ENCODE measurements around the gene RABGAP1L. TPM values are rescaled to one million over a fixed set of nuclear protein-coding genes. Genes with fewer than 3 reads are reported as not detected.
"Not testable (repeated sequence)": the region's sequence is repeated elsewhere in the genome, so short reads cannot be mapped to it uniquely, and the experiment has no call there.

The RABGAP1L gene
- total RNA-seq, 1 donor: 28.3 TPM

GRCh38 chr1:174232761-174233160 is 73.4 kb downstream of the RABGAP1L start:
- peak in 1 of 3 donors; percentile 18 for DNase-seq (ENCODE audit: low read depth in 2 of 3, low spot score in 2 of 3)

- DNase-seq (ENCODE audit: low read depth in 2 of 3, low spot score in 2 of 3): not testable (repeated sequence)
These were observed 79.7 kb downstream of the RABGAP1L start for GRCh38 chr1:174238845-174239501.

DNA sequence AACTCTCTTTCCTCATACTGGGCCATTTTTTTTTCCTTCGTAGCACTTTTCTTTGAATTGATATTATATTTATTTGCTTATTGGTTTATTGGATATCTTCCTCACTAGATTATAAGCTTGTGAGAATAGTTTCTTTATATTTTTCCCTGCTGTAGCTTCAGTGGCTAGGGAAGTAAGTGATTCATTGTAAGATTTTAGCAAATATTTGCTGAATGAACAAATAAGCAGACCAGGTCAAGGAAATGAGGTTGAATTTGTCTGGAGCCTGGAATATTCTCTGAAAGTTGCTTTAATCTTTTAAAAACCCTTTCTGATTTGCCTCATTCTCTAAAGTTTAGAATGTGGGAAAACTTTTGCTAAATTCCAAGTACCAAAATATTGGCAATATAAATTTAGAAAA is 80.2 kb downstream of the RABGAP1L start:
- DNase-seq (ENCODE audit: low read depth in 2 of 3, low spot score in 2 of 3): no peak

DNA sequence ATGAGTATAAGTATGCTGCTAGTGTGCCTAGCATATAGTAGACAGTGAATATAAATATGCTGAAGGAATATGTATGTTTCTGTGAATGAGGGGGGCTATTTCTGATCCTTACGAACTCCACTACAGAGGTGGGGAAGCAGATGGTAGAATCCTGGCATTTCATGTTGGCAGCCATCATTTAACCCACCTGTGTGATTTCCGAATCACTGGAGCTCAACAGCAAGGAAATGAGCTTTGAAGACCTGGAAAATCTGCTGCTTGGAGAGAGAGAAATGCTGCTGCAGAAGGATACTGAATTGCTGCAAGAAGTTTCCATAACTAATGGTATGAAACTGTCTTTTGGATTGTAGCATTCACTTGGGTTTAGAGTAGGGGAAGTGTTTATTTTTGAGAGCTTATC is 83.5 kb downstream of the RABGAP1L start:
- DNase-seq (ENCODE audit: low read depth in 2 of 3, low spot score in 2 of 3): no peak

DNA sequence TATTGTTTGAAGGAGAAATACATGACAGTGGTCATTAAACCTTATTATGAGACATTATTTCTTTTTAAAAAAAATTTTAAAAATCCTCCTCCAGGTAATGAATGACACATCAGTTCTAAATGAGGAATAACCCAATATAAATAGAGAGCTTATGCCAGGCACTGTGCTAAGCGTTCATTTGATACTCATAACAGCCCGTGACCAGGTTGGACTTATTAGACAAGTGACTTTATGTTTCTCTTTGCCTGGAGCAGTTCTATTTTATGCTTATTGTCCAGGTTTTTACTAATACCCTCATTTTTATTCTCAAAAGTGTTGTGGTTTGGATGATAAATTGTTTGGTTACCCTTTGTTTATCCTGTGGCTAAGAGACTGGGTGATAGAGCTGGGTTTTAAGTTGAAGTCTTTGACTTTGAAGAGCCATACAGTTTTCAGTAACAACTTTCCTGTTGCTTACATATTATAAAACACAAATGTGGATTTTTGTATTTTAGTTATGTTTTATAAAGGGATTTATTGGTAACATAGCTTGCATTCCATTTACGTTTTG is 84.2 kb downstream of the RABGAP1L start:
- DNase-seq (ENCODE audit: low read depth in 2 of 3, low spot score in 2 of 3): no peak

GRCh38 chr1:174244017-174244416 is 84.7 kb downstream of the RABGAP1L start:
- no peak for DNase-seq (ENCODE audit: low read depth in 2 of 3, low spot score in 2 of 3)

DNA sequence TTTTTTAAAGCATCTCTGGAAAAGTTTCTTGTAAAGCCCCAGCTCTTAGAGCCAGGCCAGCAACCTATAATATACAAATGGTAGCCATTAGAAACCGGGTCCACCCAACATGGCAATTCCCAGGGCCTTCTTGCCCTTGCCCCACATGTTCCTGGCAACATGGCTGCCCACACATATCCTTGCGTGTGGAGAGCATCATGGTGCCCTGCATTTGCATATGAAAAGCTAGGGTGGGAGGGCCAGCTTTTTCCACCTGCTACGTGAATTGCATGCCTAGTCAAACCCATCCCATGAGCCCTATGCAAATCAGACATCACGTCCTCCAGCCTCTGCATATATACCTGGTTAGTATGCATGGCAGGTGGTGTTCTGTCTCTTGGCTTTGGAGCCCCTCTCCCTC is 88.2 kb downstream of the RABGAP1L start:
- no peak for DNase-seq (ENCODE audit: low read depth in 2 of 3, low spot score in 2 of 3)

- no peak for DNase-seq (ENCODE audit: low read depth in 2 of 3, low spot score in 2 of 3)
These were observed 88.7 kb downstream of the RABGAP1L start for GRCh38 chr1:174248041-174248440.

- DNase-seq (ENCODE audit: low read depth in 2 of 3, low spot score in 2 of 3): not testable (repeated sequence)
These were observed 97.1 kb downstream of the RABGAP1L start for GRCh38 chr1:174256386-174256785.

DNA sequence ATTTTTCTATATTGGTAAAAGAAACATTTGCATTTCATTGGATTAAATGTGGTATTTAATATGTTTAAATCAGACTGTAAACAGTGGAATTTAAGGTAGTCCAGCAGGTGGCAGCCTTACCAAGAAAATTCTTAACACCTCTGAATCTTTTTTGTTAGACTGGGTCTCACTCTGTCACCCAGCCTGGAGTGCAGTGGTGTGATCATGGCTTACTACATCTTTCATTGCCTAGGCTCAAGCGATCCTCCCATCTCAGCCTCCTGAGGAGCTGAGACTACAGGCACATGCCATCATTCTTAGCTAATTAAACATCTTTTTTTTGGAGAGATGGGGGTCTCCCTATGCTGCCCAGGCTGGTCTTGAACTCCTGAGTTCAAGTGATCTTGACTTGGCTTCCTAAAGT is 98.8 kb downstream of the RABGAP1L start:
- DNase-seq (ENCODE audit: low read depth in 2 of 3, low spot score in 2 of 3): peak in 2 of 3 donors; percentile 33 to 76

DNA sequence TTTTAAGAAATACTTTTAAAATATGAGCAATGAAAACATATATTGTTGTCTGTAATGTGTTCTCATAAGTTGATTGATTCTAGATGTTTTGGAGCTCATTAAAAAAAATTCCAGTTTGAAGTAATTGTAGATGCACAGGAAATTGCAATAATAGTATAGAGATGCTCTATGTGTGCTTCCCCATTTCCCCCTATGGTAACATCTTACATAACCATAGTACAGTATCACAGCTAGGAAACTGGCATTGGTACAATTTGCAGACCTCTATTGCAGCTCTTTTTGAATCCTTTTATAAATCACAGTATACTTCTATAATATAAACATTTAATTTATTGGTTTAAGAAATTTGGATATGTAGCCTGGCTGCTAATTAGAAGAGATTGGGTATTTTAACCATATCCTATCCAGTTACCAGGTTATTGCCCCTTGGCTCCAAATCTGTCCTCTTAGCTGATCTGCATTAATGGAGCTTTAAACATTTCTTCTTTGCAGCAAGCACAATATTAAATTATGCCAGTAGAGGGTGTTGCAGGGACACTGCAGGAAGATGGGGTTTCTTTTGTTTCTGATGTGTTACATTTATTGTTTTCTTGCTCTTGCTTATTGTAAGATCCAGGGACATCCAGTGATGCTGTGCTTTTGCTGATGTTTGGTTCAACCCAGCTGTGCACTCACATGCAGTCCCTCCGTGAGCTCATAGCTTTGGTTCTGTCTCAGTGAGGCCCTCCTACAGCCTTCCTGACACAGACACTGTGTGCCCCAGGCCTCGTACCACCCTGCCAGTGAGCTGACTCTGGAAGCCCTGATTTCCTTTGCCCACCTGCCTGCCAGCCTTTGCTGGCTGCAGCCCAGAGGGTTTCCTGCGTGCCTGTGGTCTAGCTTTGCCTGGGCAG is 103.3 kb downstream of the RABGAP1L start:
- peak in 2 of 3 donors; percentile 26 to 65 for DNase-seq (ENCODE audit: low read depth in 2 of 3, low spot score in 2 of 3)

DNA sequence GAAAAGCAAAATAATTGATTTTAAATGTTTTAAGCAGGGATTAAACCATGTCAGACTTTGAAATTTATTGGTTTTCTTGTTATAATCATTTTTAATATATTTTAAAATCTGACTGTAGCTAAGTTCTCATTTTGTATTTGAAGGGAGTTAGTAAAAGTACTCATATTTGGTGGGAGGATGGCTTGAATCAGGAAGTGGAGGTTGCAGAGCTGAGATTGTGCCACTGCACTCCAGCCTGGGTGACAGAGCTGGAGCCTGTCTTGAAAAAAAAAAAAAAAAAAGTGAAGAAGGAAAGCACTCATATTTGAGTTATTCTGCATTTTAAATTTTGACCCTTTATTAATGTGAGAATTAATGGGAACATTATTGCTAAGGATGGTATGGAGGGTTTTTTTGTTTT is 106.0 kb downstream of the RABGAP1L start:
- no peak for DNase-seq (ENCODE audit: low read depth in 2 of 3, low spot score in 2 of 3)

- no peak for DNase-seq (ENCODE audit: low read depth in 2 of 3, low spot score in 2 of 3)
These were observed 107.2 kb downstream of the RABGAP1L start for GRCh38 chr1:174266476-174266875.

DNA sequence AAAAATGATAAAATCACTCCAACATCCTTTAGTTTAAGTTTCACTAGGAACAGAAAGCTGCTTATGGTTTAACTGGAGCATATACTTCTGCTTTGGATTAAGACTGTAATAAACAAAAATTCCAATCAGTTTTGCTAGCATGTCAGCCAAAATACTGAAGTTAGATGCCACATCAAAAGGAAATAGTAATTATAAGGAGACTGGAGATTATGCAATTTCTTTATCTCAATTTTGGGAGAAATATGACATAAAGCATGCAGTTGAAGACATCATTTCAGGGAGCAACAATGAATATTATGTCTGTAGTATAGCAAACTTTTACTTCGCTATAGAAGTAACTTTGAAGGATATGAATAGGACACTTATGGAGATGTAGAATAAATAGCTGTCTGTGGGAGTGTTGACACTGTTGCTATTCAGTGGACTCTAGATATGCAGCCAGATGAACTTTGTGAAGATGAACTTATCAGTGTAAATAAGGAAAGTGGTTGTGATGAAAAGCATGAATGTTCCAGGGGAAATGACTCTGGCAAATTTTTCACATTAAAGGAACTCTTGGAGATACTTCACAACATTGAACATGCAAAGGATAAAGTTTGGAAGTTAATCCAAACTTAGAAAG is 107.8 kb downstream of the RABGAP1L start:
- no peak for DNase-seq (ENCODE audit: low read depth in 2 of 3, low spot score in 2 of 3)

DNA sequence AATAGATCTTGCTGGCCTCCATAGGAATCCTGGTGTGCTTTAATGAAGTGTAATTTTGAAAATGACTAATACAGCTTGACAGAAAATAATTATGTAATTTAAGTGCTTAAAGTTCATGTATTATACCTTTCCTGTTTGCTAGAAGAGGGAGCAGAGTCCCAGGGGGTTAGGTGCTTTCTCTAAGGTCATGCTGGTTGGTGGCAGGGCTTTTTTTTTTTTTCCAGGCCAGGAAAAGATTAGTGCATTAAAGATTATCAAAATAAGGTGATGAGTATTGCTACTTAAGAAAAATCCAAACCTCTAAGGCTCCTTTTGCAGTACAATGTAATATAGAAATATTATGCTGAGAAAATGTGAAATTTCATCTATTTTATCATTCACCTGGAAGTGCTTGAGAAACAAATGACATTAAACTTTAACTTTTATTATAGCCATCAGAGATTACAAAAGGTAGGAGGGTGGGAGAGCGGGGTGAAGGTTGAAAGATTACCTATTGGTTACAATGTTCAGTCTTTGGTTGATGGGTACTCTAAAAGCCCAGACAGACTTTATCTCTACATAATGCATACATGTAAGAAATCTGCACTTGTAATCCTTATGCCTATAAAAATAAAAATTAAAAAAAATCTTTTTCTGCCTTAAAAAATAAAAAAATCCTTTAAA is 110.8 kb downstream of the RABGAP1L start:
- DNase-seq (ENCODE audit: low read depth in 2 of 3, low spot score in 2 of 3): no peak

DNA sequence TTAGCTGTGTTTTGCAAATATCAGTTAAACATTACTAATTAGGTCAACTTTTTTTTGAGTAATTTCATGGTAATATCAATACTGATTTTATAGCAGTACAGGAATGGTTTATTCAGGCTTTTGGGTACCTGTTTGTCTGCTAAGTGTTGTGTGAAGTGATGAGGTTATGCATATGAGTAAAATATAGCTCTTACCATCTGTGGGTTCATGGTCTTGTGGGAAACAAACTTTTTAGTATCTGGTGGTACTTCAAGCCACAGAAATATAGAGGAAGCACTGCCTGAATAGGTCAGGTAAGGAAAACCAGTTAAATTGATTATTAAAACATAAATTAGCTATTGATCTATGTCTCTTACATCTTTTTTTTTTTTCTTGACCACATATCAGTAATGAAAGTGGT is 113.9 kb downstream of the RABGAP1L start:
- no peak for DNase-seq (ENCODE audit: low read depth in 2 of 3, low spot score in 2 of 3)

GRCh38 chr1:174273776-174274175 is 114.5 kb downstream of the RABGAP1L start:
- no peak for DNase-seq (ENCODE audit: low read depth in 2 of 3, low spot score in 2 of 3)

DNA sequence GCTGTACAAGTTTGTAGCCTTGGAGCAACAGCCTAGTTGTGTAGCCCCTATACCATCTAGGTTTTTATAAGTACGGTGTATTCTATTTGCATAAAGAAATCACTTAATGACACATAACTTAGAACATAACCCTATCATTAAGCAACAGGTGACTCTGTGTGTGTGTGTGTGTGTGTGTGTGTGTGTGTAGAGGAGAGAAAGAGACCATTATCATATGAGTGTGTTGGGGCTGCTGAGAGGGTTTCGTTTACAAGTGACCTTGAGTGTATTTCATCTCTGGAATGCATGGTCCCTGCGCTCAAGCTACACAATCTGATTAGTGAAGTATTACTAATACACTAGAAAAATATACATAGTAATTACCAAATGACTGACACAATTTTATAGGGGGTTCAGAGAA is 115.1 kb downstream of the RABGAP1L start:
- no peak for DNase-seq (ENCODE audit: low read depth in 2 of 3, low spot score in 2 of 3)

DNA sequence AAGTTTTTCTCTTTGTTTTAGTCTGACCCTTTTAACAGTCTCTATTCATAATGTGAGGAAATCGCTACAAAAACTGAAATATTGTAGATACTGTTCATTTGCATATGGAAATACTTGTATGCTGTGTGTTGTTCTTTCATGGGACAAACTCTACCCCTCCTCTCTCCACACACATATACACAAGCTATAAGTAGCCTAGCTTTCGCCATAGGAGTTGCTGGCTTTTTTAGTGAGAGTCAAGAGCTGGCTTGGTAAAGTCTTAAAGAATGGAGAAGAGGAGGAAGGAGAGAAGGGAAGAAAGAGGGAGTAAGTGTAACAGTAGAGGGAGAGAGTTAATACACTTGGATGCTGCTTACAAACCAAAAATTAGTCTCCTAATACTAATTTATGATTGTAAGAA is 115.6 kb downstream of the RABGAP1L start:
- no peak for DNase-seq (ENCODE audit: low read depth in 2 of 3, low spot score in 2 of 3)

GRCh38 chr1:174276087-174276486 is 116.8 kb downstream of the RABGAP1L start:
- DNase-seq (ENCODE audit: low read depth in 2 of 3, low spot score in 2 of 3): no peak

- DNase-seq (ENCODE audit: low read depth in 2 of 3, low spot score in 2 of 3): no peak
These were observed 124.7 kb downstream of the RABGAP1L start for GRCh38 chr1:174284052-174284451.

Measured in hematopoietic multipotent progenitor cell (in vitro differentiated cells).